HepG2 (cell line): ENCODE measurements around the gene DUS1L. TPM values are rescaled to one million over a fixed set of nuclear protein-coding genes. Genes with fewer than 3 reads are reported as not detected.

ENCODE experiments used
- ARHGAP35 ChIP-seq: sonication (generic); formaldehyde crosslinking; IDR thresholded peaks from 2 replicates; pipeline ENCODE4 v1.9.0; 2022; ENCODE audit warnings: mild to moderate bottlenecking, inconsistent platforms, moderate library complexity, missing genetic modification reagents, borderline replicate concordance
- HNF4G ChIP-seq, 2 experiments: sonication (generic) in 1 of 2; formaldehyde crosslinking in 1 of 2; IDR thresholded peaks; 2 replicates each; pipeline versions ENCODE4 v1.4.0 to v1.6.1; 2011 to 2020; ENCODE audit warnings: borderline replicate concordance in 2 of 2, low read depth in 2 of 2, mild to moderate bottlenecking in 2 of 2, low read length in 1 of 2, missing genetic modification reagents in 1 of 2, moderate library complexity in 1 of 2
- HNRNPL ChIP-seq: fragments of 200-400 bp; formaldehyde crosslinking; IDR thresholded peaks from 2 replicates; pipeline ENCODE4 v1.6.1; 2017; ENCODE audit warnings: mild to moderate bottlenecking, low read depth, low read length
- JDP2 ChIP-seq: sonication (generic); formaldehyde crosslinking; IDR thresholded peaks from 2 replicates; pipeline ENCODE4 v1.8.1; 2022; ENCODE audit warnings: missing genetic modification reagents, borderline replicate concordance
- KLF11 ChIP-seq: IDR thresholded peaks from 2 replicates; pipeline ENCODE4 v1.6.1; 2016; ENCODE audit warnings: missing compliant biosample characterization
- KMT2B ChIP-seq: IDR thresholded peaks from 2 replicates; pipeline ENCODE4 v1.6.1; 2016; ENCODE audit warnings: missing genetic modification reagents, missing compliant biosample characterization
- MAFF ChIP-seq: IDR thresholded peaks from 2 replicates; pipeline ENCODE4 v1.6.1; 2011; ENCODE audit warnings: low read depth, low read length, improper control_type of control experiment
- MEIS1 ChIP-seq: sonication (generic); formaldehyde crosslinking; IDR thresholded peaks from 2 replicates; pipeline ENCODE4 v1.9.0; 2021; ENCODE audit warnings: mild to moderate bottlenecking, missing genetic modification reagents, moderate library complexity, borderline replicate concordance
- RAD21 ChIP-seq: fragments of 450-650 bp; formaldehyde crosslinking; IDR thresholded peaks from 2 replicates; pipeline ENCODE4 v1.5.0; 2020; ENCODE audit warnings: mild to moderate bottlenecking
- RARG ChIP-seq: sonication (generic); formaldehyde crosslinking; IDR thresholded peaks from 2 replicates; pipeline ENCODE4 v1.4.0; 2020; ENCODE audit warnings: low read depth, mild to moderate bottlenecking, missing genetic modification reagents
- RFX1 ChIP-seq: fragments of 450-650 bp; IDR thresholded peaks from 2 replicates; pipeline ENCODE4 v1.6.1; 2017
- SMARCC2 ChIP-seq: fragments of 450-650 bp; IDR thresholded peaks from 2 replicates; pipeline ENCODE4 v1.6.1; 2017; ENCODE audit warnings: antibody characterized with exemption, mild to moderate bottlenecking
- XRCC5 ChIP-seq: fragments of 200-400 bp; formaldehyde crosslinking; optimal IDR thresholded peaks from 2 replicates; pipeline ENCODE3; 2017; ENCODE audit warnings: mild to moderate bottlenecking, low read length
- ZNF263 ChIP-seq: sonication (generic); formaldehyde crosslinking; IDR thresholded peaks from 2 replicates; pipeline ENCODE4 v1.4.0; 2020; ENCODE audit warnings: missing genetic modification reagents
- ZSCAN29 ChIP-seq: sonication (generic); formaldehyde crosslinking; conservative IDR thresholded peaks from 2 replicates; pipeline ENCODE4 v1.4.0; 2020; ENCODE audit warnings: mild to moderate bottlenecking, missing genetic modification reagents
- polyA plus RNA-seq, 8 experiments: library from polyadenylated mRNA; depleted of rRNA in 3 of 8; stranded (reverse) in 7 of 8; unstranded in 1 of 8; fragments of >200 nt; fragmentation: Illumina TruSeq in 4 of 8; extraction: Trizol in 4 of 8; gene quantifications; 2 replicates each; pipeline versions ENCODE4 v1.2.1 to v1.2.3, GENCODE V29; 2011 to 2016; ENCODE audit warnings: low read depth in 4 of 8, missing spikeins in 1 of 8, mixed read lengths in 1 of 8; ENCODE audit not compliant: insufficient read depth in 1 of 8
- total RNA-seq, 5 experiments: library from RNA; depleted of rRNA; stranded (reverse); fragments of >200 nt; fragmentation: Illumina TruSeq; extraction: Trizol; gene quantifications; 2 replicates each; pipeline ENCODE4 v1.2.3, GENCODE V29; 2016; ENCODE audit warnings: low read depth in 1 of 5

DUS1L gene
- total and polyA plus RNA-seq, 2 of the 13 experiments (the other 11 are each of a cell fraction or from before 2014, with no cell fraction given), result 81.0 to 109 TPM

- TF ChIP-seq ZNF263, result 0 out of 2 replicates have a peak, but pooled peaks have one; percentile 10
- TF ChIP-seq KMT2B (CRISPR knock-in tag), result 0 out of 2 replicates have a peak, but pooled peaks have one; percentile 27
- peak; percentile 52 for TF ChIP-seq XRCC5
- TF ChIP-seq ZSCAN29 (CRISPR knock-in tag), result 0 out of 2 replicates have a peak, but pooled peaks have one; percentile 73
- no peak for TF ChIP-seq RFX1
- no peak for TF ChIP-seq SMARCC2
- peak; percentile 95 for TF ChIP-seq HNF4G (IDR thresholded peaks at IDR 0.05; ENCODE audit: borderline replicate concordance, low read depth, low read length)
- peak; percentile 96 for TF ChIP-seq HNF4G (CRISPR knock-in tag; IDR thresholded peaks at IDR 0.05; ENCODE audit: borderline replicate concordance, low read depth)
- TF ChIP-seq JDP2 (CRISPR knock-in tag), result no peak
- TF ChIP-seq MEIS1 (CRISPR knock-in tag), result peak; percentile 77; the same call in 1 of the 2 replicates
- peak; percentile 51; the same call in 1 of the 2 replicates for TF ChIP-seq RARG (CRISPR knock-in tag)
- peak; percentile 55; the same call in 1 of the 2 replicates for TF ChIP-seq ARHGAP35 (CRISPR knock-in tag)
- peak; percentile 52 for TF ChIP-seq RAD21 (CRISPR knock-in tag)
- no peak for TF ChIP-seq KLF11 (CRISPR knock-in tag)
- peak; percentile 55 for TF ChIP-seq MAFF
- TF ChIP-seq HNRNPL, result peak; percentile 99
Measured at GRCh38 chr17:82056729-82057621, 8.6 kb downstream of the DUS1L start (continued).
